Loucy (cell line): ENCODE results near the gene NTHL1.

Experiments used
- EZH2phosphoT487 ChIP-seq: fragments of 200-600 bp; IDR thresholded peaks from 2 replicates; pipeline ENCODE4 v1.6.1; 2018; ENCODE audit warnings: antibody characterized with exemption, mild to moderate bottlenecking, moderate library complexity, borderline replicate concordance
- TF ChIP-seq, protein P1 (sequence below): fragments of 200-600 bp; sonication (generic); conservative IDR thresholded peaks from 2 replicates; pipeline ENCODE4 v1.5.1; 2014; ENCODE audit warnings: mild to moderate bottlenecking, antibody characterized with exemption, low read length

DNA sequence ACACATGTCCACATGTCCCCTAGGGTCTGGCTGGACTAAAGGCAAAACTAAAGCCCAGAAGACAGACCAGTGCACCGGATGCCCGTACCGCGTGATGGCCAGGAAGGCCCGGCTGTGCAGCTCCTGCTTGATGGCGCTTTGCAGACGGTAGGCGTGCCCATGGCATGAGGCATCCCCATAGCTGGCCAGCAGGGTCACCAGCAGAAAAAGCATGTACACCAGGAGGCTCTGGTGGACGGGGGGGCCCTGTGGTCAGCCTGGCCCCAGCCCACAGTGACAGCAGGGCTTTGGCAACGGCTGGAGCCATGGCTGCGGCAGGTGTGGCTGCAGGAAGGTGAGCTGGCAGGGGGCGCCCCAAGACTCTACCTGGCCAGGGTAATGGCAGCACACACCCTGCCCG is 45.2 kb upstream of the NTHL1 start:
- TF ChIP-seq, protein P1, sequence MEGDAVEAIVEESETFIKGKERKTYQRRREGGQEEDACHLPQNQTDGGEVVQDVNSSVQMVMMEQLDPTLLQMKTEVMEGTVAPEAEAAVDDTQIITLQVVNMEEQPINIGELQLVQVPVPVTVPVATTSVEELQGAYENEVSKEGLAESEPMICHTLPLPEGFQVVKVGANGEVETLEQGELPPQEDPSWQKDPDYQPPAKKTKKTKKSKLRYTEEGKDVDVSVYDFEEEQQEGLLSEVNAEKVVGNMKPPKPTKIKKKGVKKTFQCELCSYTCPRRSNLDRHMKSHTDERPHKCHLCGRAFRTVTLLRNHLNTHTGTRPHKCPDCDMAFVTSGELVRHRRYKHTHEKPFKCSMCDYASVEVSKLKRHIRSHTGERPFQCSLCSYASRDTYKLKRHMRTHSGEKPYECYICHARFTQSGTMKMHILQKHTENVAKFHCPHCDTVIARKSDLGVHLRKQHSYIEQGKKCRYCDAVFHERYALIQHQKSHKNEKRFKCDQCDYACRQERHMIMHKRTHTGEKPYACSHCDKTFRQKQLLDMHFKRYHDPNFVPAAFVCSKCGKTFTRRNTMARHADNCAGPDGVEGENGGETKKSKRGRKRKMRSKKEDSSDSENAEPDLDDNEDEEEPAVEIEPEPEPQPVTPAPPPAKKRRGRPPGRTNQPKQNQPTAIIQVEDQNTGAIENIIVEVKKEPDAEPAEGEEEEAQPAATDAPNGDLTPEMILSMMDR = no peak
- TF ChIP-seq EZH2phosphoT487 = no peak
